WI38 (cell line): ENCODE measurements around the gene PER1.

Experiments used
- H3K4me3 ChIP-seq: 2 replicates; pipeline ENCODE4 v1.5.1; 2011; ENCODE audit warnings: low read depth, mild to moderate bottlenecking, control low read depth, low read length
- TF ChIP-seq, protein P1 (sequence below): IDR thresholded peaks from 2 replicates; pipeline ENCODE4 v1.5.1; 2012; ENCODE audit warnings: low read depth, mild to moderate bottlenecking, control low read depth, low read length

Gene PER1, protein sequence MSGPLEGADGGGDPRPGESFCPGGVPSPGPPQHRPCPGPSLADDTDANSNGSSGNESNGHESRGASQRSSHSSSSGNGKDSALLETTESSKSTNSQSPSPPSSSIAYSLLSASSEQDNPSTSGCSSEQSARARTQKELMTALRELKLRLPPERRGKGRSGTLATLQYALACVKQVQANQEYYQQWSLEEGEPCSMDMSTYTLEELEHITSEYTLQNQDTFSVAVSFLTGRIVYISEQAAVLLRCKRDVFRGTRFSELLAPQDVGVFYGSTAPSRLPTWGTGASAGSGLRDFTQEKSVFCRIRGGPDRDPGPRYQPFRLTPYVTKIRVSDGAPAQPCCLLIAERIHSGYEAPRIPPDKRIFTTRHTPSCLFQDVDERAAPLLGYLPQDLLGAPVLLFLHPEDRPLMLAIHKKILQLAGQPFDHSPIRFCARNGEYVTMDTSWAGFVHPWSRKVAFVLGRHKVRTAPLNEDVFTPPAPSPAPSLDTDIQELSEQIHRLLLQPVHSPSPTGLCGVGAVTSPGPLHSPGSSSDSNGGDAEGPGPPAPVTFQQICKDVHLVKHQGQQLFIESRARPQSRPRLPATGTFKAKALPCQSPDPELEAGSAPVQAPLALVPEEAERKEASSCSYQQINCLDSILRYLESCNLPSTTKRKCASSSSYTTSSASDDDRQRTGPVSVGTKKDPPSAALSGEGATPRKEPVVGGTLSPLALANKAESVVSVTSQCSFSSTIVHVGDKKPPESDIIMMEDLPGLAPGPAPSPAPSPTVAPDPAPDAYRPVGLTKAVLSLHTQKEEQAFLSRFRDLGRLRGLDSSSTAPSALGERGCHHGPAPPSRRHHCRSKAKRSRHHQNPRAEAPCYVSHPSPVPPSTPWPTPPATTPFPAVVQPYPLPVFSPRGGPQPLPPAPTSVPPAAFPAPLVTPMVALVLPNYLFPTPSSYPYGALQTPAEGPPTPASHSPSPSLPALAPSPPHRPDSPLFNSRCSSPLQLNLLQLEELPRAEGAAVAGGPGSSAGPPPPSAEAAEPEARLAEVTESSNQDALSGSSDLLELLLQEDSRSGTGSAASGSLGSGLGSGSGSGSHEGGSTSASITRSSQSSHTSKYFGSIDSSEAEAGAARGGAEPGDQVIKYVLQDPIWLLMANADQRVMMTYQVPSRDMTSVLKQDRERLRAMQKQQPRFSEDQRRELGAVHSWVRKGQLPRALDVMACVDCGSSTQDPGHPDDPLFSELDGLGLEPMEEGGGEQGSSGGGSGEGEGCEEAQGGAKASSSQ (N-terminal part only)

DNA sequence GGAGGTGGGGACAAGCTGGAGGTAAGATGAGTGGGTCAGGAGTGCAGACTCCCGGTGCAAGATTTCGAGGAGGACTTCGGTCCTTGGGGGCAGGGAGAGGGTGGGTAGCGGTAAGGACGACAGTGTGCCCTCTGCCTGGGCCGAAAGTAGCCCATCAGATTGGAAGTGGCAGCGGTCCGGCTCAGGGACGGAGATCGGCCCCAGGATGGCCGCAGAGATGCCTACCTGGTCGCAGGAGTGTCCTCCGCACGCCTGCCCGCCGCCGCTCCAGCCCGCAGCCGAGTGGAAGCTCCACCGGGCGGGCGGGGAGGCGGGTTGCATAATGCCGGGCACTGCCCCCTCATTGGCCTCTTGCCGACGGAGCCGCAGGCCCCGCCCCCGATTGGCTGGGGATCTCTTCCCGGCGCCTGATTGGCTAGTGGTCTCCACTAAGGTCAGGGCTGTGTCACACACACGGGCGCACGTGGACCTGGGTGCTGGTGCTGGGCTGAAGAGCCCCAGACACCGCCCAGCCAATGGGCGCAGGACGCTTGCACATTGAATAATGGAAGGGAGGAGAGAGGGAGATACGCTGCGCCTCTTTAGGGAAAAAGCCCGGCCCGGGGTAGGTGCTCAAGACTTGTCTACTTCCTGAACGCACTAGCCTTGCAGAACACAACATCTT, at the start of gene PER1:
TSS of gene PER1 (minus strand) at position 293 of the 664 bp plus-strand sequence. CDS start 1,698 bp downstream, outside the sequence.
- TF ChIP-seq, protein P1, sequence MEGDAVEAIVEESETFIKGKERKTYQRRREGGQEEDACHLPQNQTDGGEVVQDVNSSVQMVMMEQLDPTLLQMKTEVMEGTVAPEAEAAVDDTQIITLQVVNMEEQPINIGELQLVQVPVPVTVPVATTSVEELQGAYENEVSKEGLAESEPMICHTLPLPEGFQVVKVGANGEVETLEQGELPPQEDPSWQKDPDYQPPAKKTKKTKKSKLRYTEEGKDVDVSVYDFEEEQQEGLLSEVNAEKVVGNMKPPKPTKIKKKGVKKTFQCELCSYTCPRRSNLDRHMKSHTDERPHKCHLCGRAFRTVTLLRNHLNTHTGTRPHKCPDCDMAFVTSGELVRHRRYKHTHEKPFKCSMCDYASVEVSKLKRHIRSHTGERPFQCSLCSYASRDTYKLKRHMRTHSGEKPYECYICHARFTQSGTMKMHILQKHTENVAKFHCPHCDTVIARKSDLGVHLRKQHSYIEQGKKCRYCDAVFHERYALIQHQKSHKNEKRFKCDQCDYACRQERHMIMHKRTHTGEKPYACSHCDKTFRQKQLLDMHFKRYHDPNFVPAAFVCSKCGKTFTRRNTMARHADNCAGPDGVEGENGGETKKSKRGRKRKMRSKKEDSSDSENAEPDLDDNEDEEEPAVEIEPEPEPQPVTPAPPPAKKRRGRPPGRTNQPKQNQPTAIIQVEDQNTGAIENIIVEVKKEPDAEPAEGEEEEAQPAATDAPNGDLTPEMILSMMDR: no peak
- H3K4me3 ChIP-seq: peak within 1 kb of the TSS; percentile 77

DNA sequence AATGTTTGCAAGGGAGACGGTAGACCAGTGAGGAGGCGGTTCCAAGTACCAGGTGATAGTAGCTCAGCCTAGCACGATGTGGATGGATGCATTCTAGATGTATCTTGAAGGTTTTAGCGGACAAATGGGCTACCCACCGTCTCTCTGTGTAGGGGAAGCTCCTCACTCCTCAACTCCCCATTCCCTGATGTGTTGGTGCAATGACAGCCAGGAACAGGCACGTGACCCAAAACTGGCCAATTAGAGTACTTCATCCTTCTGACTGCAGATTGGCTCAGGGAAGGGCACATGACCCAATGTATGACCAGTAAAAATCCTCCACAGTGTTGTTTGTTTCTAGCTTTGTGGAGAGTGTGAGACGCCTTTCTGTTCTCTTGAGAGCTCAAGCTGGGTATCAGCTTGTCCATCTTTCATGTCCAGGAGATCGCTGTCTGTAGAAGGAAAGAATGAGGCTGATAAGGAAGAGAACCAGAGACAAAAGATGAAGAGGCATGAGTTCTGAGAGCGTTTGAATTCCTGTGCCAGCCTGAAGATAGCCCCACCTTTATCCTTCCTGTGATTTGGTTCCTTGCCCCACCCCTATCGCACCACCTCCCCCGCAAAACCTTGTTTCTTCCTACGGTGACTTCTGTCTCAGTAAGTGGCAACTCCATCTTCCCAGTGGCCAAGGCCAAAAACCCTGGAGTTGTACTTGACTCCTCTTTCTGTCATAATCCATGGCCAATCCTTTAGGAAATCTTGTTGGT, 40.0 kb upstream of the PER1 start:
- H3K4me3 ChIP-seq: peak overlapping the region; percentile 34
- TF ChIP-seq, protein P1: no peak

DNA sequence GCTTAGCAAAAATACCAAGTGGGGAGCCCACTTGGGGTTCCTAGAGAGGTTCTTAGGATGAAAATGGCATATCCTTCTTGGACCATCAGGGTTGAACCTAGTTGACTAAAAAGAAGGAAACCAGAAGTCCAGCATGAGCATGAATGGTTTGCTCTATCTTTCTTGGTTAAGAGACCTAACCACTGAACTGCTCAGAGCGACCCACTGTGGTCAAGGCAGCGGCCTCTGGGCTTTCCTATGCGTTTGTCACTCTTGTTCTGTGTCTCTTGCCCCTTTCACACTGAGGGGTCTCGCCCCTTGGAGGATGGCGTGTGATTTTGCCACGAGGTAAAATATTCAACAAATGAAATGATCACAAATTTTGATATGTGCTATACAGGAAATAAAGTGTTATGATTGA, 38.3 kb upstream of the PER1 start:
- TF ChIP-seq, protein P1: no peak
- peak overlapping the region; percentile 76 for H3K4me3 ChIP-seq

DNA sequence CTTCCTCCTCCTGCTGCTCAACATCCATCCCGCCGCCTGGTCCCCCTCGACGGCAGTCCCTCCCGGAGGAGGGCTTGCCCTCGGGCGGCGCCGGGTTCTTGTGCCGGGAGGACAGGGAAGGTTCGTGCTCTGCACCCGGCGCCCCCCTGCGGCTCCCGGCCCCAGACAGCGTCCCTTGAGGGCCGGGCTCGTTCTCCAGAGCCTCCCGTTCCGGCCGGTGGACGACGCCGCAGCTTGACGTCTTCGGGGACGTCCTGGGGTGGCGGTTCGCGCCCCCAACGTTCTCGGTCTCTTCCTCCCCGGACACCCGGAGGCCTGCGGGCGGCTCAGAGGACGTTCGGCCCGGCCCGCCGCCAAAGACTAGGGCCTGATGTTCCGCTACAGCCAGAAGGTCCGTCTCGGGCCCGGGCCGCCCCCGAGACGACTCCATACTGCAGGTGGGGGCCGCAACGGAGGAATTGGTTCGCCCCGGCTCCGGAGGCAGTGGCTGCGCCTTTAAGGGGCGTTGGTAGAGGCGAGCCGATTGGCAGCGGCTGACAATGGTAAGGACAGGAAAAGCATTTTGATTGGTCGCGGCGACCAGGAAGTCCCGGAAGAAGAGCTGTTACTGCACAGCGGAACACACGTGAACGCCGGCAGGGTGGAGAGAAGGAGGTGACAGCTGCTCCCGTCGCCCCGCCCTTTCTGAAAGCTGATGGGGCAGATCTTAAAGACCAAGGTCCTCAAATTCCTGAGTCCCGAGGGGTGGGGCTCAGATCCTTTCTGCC, 37.7 kb upstream of the PER1 start, which contains the start of gene BORCS6:
TSS of gene BORCS6 (minus strand) at position 470 of the 767 bp plus-strand sequence. CDS start at position 430, 40 bp downstream.
- H3K4me3 ChIP-seq: peak within 1 kb of the TSS; percentile 76
- TF ChIP-seq, protein P1: no peak

DNA sequence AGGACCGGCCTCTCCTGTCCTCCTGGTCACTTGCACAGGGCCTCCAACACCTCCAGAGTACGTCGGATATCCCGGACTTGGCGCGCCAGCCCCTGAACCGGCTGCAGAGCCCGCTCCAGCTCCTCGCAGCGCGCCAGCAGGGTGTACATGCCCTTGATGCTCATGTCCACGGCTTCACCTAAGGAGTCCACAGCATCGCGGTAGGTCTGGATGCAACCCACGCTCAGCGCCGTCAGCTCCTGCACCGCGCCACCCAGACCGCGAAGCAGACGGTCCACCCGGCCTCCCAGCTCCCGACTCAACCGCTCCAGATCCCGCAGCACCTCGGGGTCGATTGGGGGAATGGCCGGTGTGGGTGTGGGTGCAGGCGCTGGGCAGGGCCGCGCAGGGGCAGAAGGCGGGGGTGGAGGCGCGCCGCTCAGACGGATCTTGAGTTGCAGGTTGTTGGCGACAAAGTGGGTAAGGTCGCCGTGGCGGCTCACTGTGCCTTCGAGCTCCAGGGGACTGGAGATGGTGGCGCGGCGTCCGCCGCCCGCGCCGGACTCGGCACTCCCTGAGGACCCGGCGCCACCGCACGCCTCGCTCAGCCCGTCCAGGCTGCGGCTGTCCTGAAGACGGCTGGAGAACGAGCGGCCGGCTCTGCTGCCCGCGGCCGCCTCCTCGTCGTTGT, 37.0 kb upstream of the PER1 start:
- peak overlapping the region; percentile 76 for H3K4me3 ChIP-seq
- TF ChIP-seq, protein P1: no peak
